MCF 10A (cell line): ENCODE results near the gene MPP1. TPM values are rescaled to one million over a fixed set of nuclear protein-coding genes. Genes with fewer than 3 reads are reported as not detected.

Experiments used
- BruUV-seq: library from RNA; stranded (reverse); fragments of 400-500 nt; replicated peaks from 2 replicates; lab custom pipeline; 2021; lab: Mats Ljungman, UMichigan
- CTCF ChIA-PET: fragments of 300-600 bp; sonication (Branson Sonifier 250); formaldehyde crosslinking; extraction: SDS; loops from one replicate; lab custom pipeline; 2021; ENCODE audit warnings: antibody characterized with exemption, inconsistent platforms; lab: Yijun Ruan, JAX
- POLR2A ChIA-PET: fragments of 300-600, 350-650 bp; sonication (Branson Sonifier 250); formaldehyde crosslinking; extraction: SDS; loops from one replicate; lab custom pipeline; 2020; ENCODE audit warnings: antibody characterized with exemption, inconsistent platforms; lab: Yijun Ruan, JAX
- DNase-seq: peaks from one replicate; pipeline ENCODE4 v3.0.0-alpha.2; 2018; ENCODE audit not compliant: unreplicated experiment
- H3K27ac Mint-ChIP-seq: one replicate; pipeline ENCODE4 v1.8.0; 2022; ENCODE audit warnings: mild to moderate bottlenecking, low read depth, mixed read lengths; ENCODE audit not compliant: unreplicated experiment
- H3K27me3 Mint-ChIP-seq: one replicate; pipeline ENCODE4 v1.8.0; 2022; ENCODE audit warnings: mixed read lengths; ENCODE audit not compliant: insufficient read depth, unreplicated experiment
- H3K36me3 Mint-ChIP-seq: one replicate; pipeline ENCODE4 v1.8.0; 2022; ENCODE audit warnings: mild to moderate bottlenecking, moderate library complexity, mixed read lengths; ENCODE audit not compliant: insufficient read depth, unreplicated experiment
- H3K4me1 Mint-ChIP-seq: one replicate; pipeline ENCODE4 v1.8.0; 2022; ENCODE audit warnings: mixed read lengths; ENCODE audit not compliant: insufficient read depth, unreplicated experiment
- H3K4me3 Mint-ChIP-seq: one replicate; pipeline ENCODE4 v1.8.0; 2022; ENCODE audit warnings: mild to moderate bottlenecking, moderate library complexity, mixed read lengths; ENCODE audit not compliant: unreplicated experiment
- H3K9me3 Mint-ChIP-seq: one replicate; pipeline ENCODE4 v1.8.0; 2022; ENCODE audit warnings: mixed read lengths; ENCODE audit not compliant: unreplicated experiment
- CTCF ChIP-seq: fragments of 200-600 bp; IDR thresholded peaks from one replicate; pipeline ENCODE4 v1.8.0; 2022; ENCODE audit warnings: antibody characterized with exemption, mild to moderate bottlenecking; ENCODE audit not compliant: unreplicated experiment
- intact Hi-C: fragments of 100-400 bp; cut with micrococcal nuclease; formaldehyde crosslinking; loops from 2 replicates; pipeline ENCODE4 v1.14.1; 2022
- total RNA-seq: library from RNA; stranded (reverse); gene quantifications from 2 replicates; pipeline ENCODE4 v1.2.3, GENCODE V29; 2022

The MPP1 gene
- total RNA-seq, 1 experiment from 2014 or later: 11.8 TPM

- H3K27ac Mint-ChIP-seq: no peak overlapping the region
- POLR2A ChIA-PET: no interaction called here
- no peak overlapping the region for H3K4me3 Mint-ChIP-seq
- no TSS peak for BruUV-seq
- H3K9me3 Mint-ChIP-seq: no peaks in the 10 kb centered on the region
- no peaks in the 10 kb centered on the region for H3K36me3 Mint-ChIP-seq
- no peak for DNase-seq
- H3K27me3 Mint-ChIP-seq: no peaks in the 10 kb centered on the region
- H3K4me1 Mint-ChIP-seq: peaks cover 11% of the 10 kb centered on the region
- TF ChIP-seq CTCF: no peak
- CTCF ChIA-PET: no interaction called here
- intact Hi-C loops: no loop called here
Observed at GRCh38 chrX:154742613-154743012, 62.7 kb downstream of the MPP1 start.

- Mint-ChIP-seq H3K4me3 (no peak overlapping the region), H3K27ac (no peak overlapping the region), H3K27me3 (no peaks in the 10 kb centered on the region), H3K36me3 (no peaks in the 10 kb centered on the region), H3K4me1 (peaks cover 35% of the 10 kb centered on the region), H3K9me3 (no peaks in the 10 kb centered on the region)
- no peak for TF ChIP-seq CTCF
- CTCF ChIA-PET: interaction anchor here (0.6 to 4.8 kb wide), 2 partner anchors 8 to 894 kb away, joined by 3 to 35 read pairs; no protein-coding TSS in a partner anchor
- POLR2A ChIA-PET: interaction anchor here (0.6 to 1.1 kb wide), 3 partner anchors 12 to 76 kb away, joined by 3 read pairs; no protein-coding TSS in a partner anchor
- no peak for DNase-seq
- BruUV-seq: no TSS peak
- intact Hi-C loops: no loop called here
Observed at GRCh38 chrX:154739952-154740465, 65.3 kb downstream of the MPP1 start.

GRCh38 chrX:154738011-154738738 lies 67.1 kb downstream of the MPP1 start:
- H3K4me1 Mint-ChIP-seq: peaks cover 50% of the 10 kb centered on the region
- H3K4me3 Mint-ChIP-seq: no peak overlapping the region
- CTCF ChIA-PET: interaction anchor here (0.9 to 4.8 kb wide), 6 partner anchors 9 to 128 kb away, joined by 3 to 35 read pairs (median 3); no protein-coding TSS in a partner anchor
- DNase-seq: peak; percentile 78
- no peak for TF ChIP-seq CTCF
- no peaks in the 10 kb centered on the region for H3K27me3 Mint-ChIP-seq
- POLR2A ChIA-PET: interaction anchor here (0.7 to 3.8 kb wide), 9 partner anchors 8 to 211 kb away, joined by 3 to 26 read pairs (median 4); partner anchors contain the start of gene MPP1
- no TSS peak for BruUV-seq
- no peaks in the 10 kb centered on the region for H3K36me3 Mint-ChIP-seq
- H3K9me3 Mint-ChIP-seq: no peaks in the 10 kb centered on the region
- H3K27ac Mint-ChIP-seq: peak overlapping the region; percentile 84
- intact Hi-C loops: no loop called here

- ChIA-PET POLR2A (interaction anchor here (1.0 to 3.8 kb wide), 4 partner anchors 9 to 40 kb away, joined by 3 to 26 read pairs (median 7); no protein-coding TSS in a partner anchor), CTCF (interaction anchor here (0.9 to 4.8 kb wide), 3 partner anchors 10 to 25 kb away, joined by 3 to 35 read pairs (median 6); no protein-coding TSS in a partner anchor)
- intact Hi-C loops: no loop called here
- Mint-ChIP-seq H3K36me3 (no peaks in the 10 kb centered on the region), H3K27ac (peak overlapping the region; percentile 84), H3K9me3 (no peaks in the 10 kb centered on the region), H3K4me3 (no peak overlapping the region), H3K27me3 (no peaks in the 10 kb centered on the region), H3K4me1 (peaks cover 60% of the 10 kb centered on the region)
- no peak for DNase-seq
- no peak for TF ChIP-seq CTCF
- BruUV-seq: no TSS peak
Observed at GRCh38 chrX:154737136-154737535, 68.1 kb downstream of the MPP1 start.
